GM11168 (cell line): ENCODE results near the gene SPSB3.

ENCODE experiments used
- in situ Hi-C: fragments of 300-500 bp; cut with MboI; formaldehyde crosslinking; loops from one replicate; pipeline ENCODE4 v1.12.0; 2022; ENCODE audit warnings: low sequenced_read_pairs; ENCODE audit not compliant: unreplicated experiment

The SPSB3 gene

GRCh38 chr16:1775846-1776671 lies 6.3 kb downstream of the SPSB3 start:
- in situ Hi-C loops = no loop called here

GRCh38 chr16:1775006-1775845 lies 7.1 kb downstream of the SPSB3 start:
- in situ Hi-C loops = no loop called here

GRCh38 chr16:1774448-1774780 lies 8.0 kb downstream of the SPSB3 start:
- in situ Hi-C loops = no loop called here

- in situ Hi-C loops = no loop called here
These were observed 8.5 kb downstream of the SPSB3 start for GRCh38 chr16:1773703-1774447.

- in situ Hi-C loops = no loop called here
These were observed 9.3 kb downstream of the SPSB3 start, which contains the start of gene MRPS34 for GRCh38 chr16:1772908-1773702. MRPS34 (minus strand) TSS chr16:1773134; CDS start chr16:1773119, 15 bp downstream.

- in situ Hi-C loops = no loop called here
These were observed 9.9 kb downstream of the SPSB3 start, which contains the start of gene EME2 for GRCh38 chr16:1772362-1772907. EME2 (plus strand) TSS chr16:1772810; CDS start chr16:1773228, 418 bp downstream.

GRCh38 chr16:1771864-1772361 lies 10.5 kb downstream of the SPSB3 start:
- in situ Hi-C loops = no loop called here

- in situ Hi-C loops = no loop called here
These were observed 11.0 kb downstream of the SPSB3 start, which contains the start of gene NME3 for GRCh38 chr16:1771188-1771863. NME3 (minus strand) TSS chr16:1771543; CDS start chr16:1771534, 9 bp downstream.

- in situ Hi-C loops = no loop called here
These were observed 11.8 kb downstream of the SPSB3 start for GRCh38 chr16:1770328-1771187.

- in situ Hi-C loops = no loop called here
These were observed 12.7 kb downstream of the SPSB3 start for GRCh38 chr16:1769402-1770300.

GRCh38 chr16:1768767-1769401 lies 13.5 kb downstream of the SPSB3 start:
- in situ Hi-C loops = no loop called here

- in situ Hi-C loops = no loop called here
These were observed 14.2 kb downstream of the SPSB3 start for GRCh38 chr16:1768061-1768766.

GRCh38 chr16:1767116-1767994 lies 15.0 kb downstream of the SPSB3 start:
- in situ Hi-C loops = no loop called here

- in situ Hi-C loops = no loop called here
These were observed 15.7 kb downstream of the SPSB3 start for GRCh38 chr16:1766701-1767100.

GRCh38 chr16:1766231-1766630 lies 16.1 kb downstream of the SPSB3 start:
- in situ Hi-C loops = no loop called here
